Psoas muscle (tissue), 8 donors: ENCODE results near the gene PABPC3. TPM values are rescaled to one million over a fixed set of nuclear protein-coding genes. Genes with fewer than 3 reads are reported as not detected.

Source experiments
- ATAC-seq, 4 donors: fragments of 200-7000 bp; cut with Tn5 transposase; one replicate each; pipeline ENCODE4 v1.9.1; 2020; ENCODE audit warnings: moderate library complexity in 3 of 4, mild to moderate bottlenecking in 2 of 4
- DNase-seq, 2 donors: peaks; one replicate each; pipeline ENCODE4 v3.0.0-alpha.2; 2020
- H3K27ac ChIP-seq: fragments of 200-600 bp; one replicate; pipeline ENCODE4 v1.8.0; 2022
- H3K27me3 ChIP-seq, 3 donors: fragments of 200-600 bp in 1 of 3; one replicate each; pipeline versions ENCODE4 v1.6.1 to v1.8.0; 2013 to 2022; ENCODE audit warnings: low read length in 2 of 3, mild to moderate bottlenecking in 2 of 3, moderate library complexity in 1 of 3; ENCODE audit not compliant: insufficient read depth in 3 of 3
- H3K36me3 ChIP-seq, 2 donors: fragments of 200-600 bp in 1 of 2; one replicate each; pipeline versions ENCODE4 v1.6.1 to v1.8.0; 2013 to 2022; ENCODE audit warnings: low read depth in 1 of 2, mild to moderate bottlenecking in 1 of 2, moderate library complexity in 1 of 2; ENCODE audit not compliant: insufficient read depth in 1 of 2
- H3K4me1 ChIP-seq: fragments of 200-600 bp; one replicate; pipeline ENCODE4 v1.8.0; 2022
- H3K4me3 ChIP-seq: fragments of 200-600 bp; one replicate; pipeline ENCODE4 v1.8.0; 2022; ENCODE audit warnings: mild to moderate bottlenecking
- H3K9me3 ChIP-seq: fragments of 200-600 bp; one replicate; pipeline ENCODE4 v1.8.0; 2022
- WGBS, 3 donors: extraction: QIAGEN DNeasy Blood & Tissue Kit; methylation state at CpG; one replicate each; pipeline versions ENCODE4 v1.1.6 to v1.1.7; 2013; 5-methylcytosine and 5-hydroxymethylcytosine counted together
- intact Hi-C, 2 donors: fragments of 100-400 bp; cut with DNase I; formaldehyde crosslinking; loops; one replicate each; pipeline versions ENCODE4 v1.11.0 to v1.14.2; 2022
- polyA plus RNA-seq, 3 donors: library from polyadenylated mRNA; stranded (reverse); fragments of 200-250 nt; gene quantifications; one replicate each; pipeline ENCODE4 v1.2.3, GENCODE V29; 2013
- total RNA-seq, 4 donors: library from RNA; stranded (reverse); fragmentation: NEBNext Ultra II Directional in 2 of 4; extraction: Animal tissue kit (Norgen Biotek cat#: 25700) in 2 of 4; gene quantifications; one replicate each; pipeline versions ENCODE4 v1.2.1 to v1.2.4, GENCODE V29; 2021 to 2023
- TF ChIP-seq, protein P1 (sequence below): fragments of 200-600 bp; IDR thresholded peaks from one replicate; pipeline ENCODE4 v1.8.0; 2022; ENCODE audit warnings: antibody characterized with exemption
- donor health status: healthy with polysubstance abuse.
- donor health status: DM: no; HTN: no; CAD: no; lungs with moderate emphysema.
- donor health status: Bipolar disorder and iron deficiency.
- donor health status: healthy.
- donor health status: DM: yes; HTN: yes; CAD: no.
- donor health status: DM: no; HTN: no; CAD: no.
- donor health status: DM: no; HTN: no; CAD: no.
- donor health status: DM: yes; HTN: yes; CAD: no.

The PABPC3 gene
- total and polyA plus RNA-seq, 7 donors, result 0.01 to 0.11 (median 0.04) TPM; not detected in 2

DNA sequence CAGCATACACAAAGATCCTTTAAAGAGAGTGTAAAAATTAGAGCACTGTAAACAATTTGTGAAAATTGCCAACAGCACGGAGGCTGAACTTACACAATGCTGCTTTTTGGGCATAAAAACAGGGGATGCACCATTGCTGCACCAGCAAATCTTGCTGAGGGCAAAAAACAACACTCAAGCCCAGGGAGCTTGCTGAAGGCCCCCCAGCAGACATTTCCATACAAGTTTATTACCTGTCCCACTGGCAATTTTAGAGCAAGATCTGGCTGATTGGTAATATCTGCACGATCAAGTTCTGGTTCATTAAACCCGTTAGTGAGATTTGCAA is 41.8 kb downstream of the PABPC3 start:
- H3K4me1 ChIP-seq, result no peaks in the 10 kb centered on the region
- no peak overlapping the region for H3K4me3 ChIP-seq
- no peaks in the 10 kb centered on the region for H3K36me3 ChIP-seq
- ATAC-seq (no peak), DNase-seq (no peak)
- TF ChIP-seq, protein P1, sequence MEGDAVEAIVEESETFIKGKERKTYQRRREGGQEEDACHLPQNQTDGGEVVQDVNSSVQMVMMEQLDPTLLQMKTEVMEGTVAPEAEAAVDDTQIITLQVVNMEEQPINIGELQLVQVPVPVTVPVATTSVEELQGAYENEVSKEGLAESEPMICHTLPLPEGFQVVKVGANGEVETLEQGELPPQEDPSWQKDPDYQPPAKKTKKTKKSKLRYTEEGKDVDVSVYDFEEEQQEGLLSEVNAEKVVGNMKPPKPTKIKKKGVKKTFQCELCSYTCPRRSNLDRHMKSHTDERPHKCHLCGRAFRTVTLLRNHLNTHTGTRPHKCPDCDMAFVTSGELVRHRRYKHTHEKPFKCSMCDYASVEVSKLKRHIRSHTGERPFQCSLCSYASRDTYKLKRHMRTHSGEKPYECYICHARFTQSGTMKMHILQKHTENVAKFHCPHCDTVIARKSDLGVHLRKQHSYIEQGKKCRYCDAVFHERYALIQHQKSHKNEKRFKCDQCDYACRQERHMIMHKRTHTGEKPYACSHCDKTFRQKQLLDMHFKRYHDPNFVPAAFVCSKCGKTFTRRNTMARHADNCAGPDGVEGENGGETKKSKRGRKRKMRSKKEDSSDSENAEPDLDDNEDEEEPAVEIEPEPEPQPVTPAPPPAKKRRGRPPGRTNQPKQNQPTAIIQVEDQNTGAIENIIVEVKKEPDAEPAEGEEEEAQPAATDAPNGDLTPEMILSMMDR, result no peak
- no peaks in the 10 kb centered on the region for H3K9me3 ChIP-seq
- H3K27me3 ChIP-seq, result peaks cover 0 to 4% (median 3%) of the 10 kb centered on the region in 3 donors
- H3K27ac ChIP-seq, result no peak overlapping the region
- intact Hi-C loops, result no loop called here
- 52 to 56% (median 54%) methylated on average over 3 of the region's 3 CpGs for WGBS, 3 donors

DNA sequence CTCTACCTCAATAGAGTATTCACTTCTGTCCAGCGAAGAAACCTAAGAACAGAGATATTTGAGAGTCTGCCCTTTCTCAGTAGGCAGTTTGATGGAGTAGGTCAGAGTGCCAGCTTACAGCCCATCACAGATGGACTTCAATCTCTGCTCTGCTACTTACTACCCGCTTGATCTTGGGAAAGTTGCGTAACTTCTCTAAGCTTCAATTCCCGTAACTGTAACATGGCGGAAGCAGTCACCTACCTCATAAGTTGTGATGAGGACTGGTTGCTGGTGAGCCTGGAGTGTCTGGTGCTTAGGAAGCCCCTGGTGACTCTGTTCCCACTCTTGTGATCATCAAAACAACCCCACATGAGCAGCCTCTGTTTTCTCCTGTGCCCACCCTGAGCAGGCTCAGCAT is 45.1 kb downstream of the PABPC3 start:
- Histone ChIP-seq H3K9me3 (no peaks in the 10 kb centered on the region), H3K27me3 (peaks cover 0 to 6% (median 4%) of the 10 kb centered on the region in 3 donors), H3K27ac (no peak overlapping the region), H3K4me3 (no peak overlapping the region), H3K4me1 (no peaks in the 10 kb centered on the region), H3K36me3 (no peaks in the 10 kb centered on the region)
- TF ChIP-seq, protein P1, result no peak
- DNase-seq, result no peak
- intact Hi-C loops, result no loop called here
- ATAC-seq, result no peak
- WGBS, 3 donors, result 79 to 84% (median 84%) methylated on average over 5 of the region's 5 CpGs

- Histone ChIP-seq H3K4me3 (no peak overlapping the region), H3K27me3 (peaks cover 0 to 4% (median 2%) of the 10 kb centered on the region in 3 donors), H3K27ac (no peak overlapping the region), H3K4me1 (no peaks in the 10 kb centered on the region), H3K36me3 (no peaks in the 10 kb centered on the region), H3K9me3 (no peaks in the 10 kb centered on the region)
- WGBS, 3 donors, result 83 to 88% (median 83%) methylated on average over 7 of the region's 7 CpGs
- TF ChIP-seq, protein P1, result no peak
- DNase-seq, result no peak
- no peak for ATAC-seq
- intact Hi-C loops, result no loop called here
These were observed 47.8 kb downstream of the PABPC3 start for GRCh38 chr13:25143706-25144105.

DNA sequence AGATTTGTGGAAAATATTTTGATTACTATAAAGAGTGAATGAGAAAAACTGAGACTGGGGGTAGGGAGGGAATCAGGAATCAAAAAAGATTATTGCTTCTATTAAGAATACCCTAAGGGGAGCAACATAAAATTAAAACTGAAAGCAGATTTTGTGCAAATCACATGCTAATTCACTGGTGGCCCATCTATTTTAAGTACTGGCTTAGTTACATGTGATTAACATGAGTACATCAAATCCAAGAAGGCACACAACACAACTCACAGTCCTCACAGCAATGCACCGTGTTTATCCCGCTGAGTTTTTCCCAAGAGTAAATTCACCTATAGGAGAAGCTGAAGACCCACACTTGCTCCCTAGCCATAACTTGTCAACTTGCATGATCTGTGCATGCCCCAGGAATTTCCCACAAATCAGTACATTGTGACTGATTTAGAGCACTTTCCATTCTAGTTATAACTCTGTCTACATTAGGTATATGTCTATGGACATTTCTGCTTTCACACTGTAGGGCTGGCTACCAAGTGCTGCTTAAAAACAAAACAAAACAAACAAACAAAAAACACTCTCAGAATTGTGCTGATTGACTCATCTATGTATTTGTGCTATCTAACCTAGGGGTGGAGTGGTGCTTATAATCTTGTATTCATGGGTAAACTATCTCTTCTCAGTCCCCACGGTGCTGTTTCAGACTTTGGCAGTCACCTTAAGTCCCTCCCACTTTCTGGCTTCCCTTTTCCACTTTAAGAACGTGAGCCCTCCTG is 51.9 kb downstream of the PABPC3 start:
- ATAC-seq (no peak), DNase-seq (no peak)
- TF ChIP-seq, protein P1, result no peak
- H3K4me1 ChIP-seq, result no peaks in the 10 kb centered on the region
- intact Hi-C loops, result no loop called here
- 51 to 69% (median 62%) methylated on average over 4 of the region's 4 CpGs for WGBS, 3 donors
- H3K27me3 ChIP-seq, result peaks cover 0 to 2% (median 2%) of the 10 kb centered on the region in 3 donors
- no peak overlapping the region for H3K4me3 ChIP-seq
- H3K9me3 ChIP-seq, result no peaks in the 10 kb centered on the region
- no peak overlapping the region for H3K27ac ChIP-seq
- no peaks in the 10 kb centered on the region for H3K36me3 ChIP-seq

- 85 to 92% (median 91%) methylated on average over 5 of the region's 5 CpGs for WGBS, 3 donors
- peaks cover 0 to 4% (median 1%) of the 10 kb centered on the region in 3 donors for H3K27me3 ChIP-seq
- no peaks in the 10 kb centered on the region for H3K9me3 ChIP-seq
- no peaks in the 10 kb centered on the region for H3K36me3 ChIP-seq
- ATAC-seq (no peak), DNase-seq (no peak)
- no peak overlapping the region for H3K27ac ChIP-seq
- no peak overlapping the region for H3K4me3 ChIP-seq
- no peaks in the 10 kb centered on the region for H3K4me1 ChIP-seq
- TF ChIP-seq, protein P1, result no peak
- intact Hi-C loops, result no loop called here
These were observed 52.5 kb downstream of the PABPC3 start for GRCh38 chr13:25148402-25148771.
